Endothelial cell of umbilical vein (primary cell): Measurements from ENCODE around the gene ETFBKMT. TPM values are rescaled to one million over a fixed set of nuclear protein-coding genes. Genes with fewer than 3 reads are reported as not detected.
A peak's percentile ranks its signal among the peaks of the same experiment; 100 is the strongest.

Experiments used
- BruUV-seq: library from RNA; stranded (reverse); fragments of 400-500 nt; replicated peaks from 2 replicates; lab custom pipeline; 2021; lab: Mats Ljungman, UMichigan
- CTCF ChIA-PET: fragments of 300-600, 350-600 bp; sonication (Branson Sonifier 250); formaldehyde crosslinking; loops from one replicate; lab custom pipeline; 2021; ENCODE audit warnings: antibody characterized with exemption, inconsistent platforms; lab: Charles Lee
- POLR2A ChIA-PET: fragments of 300-600, 350-600 bp; sonication (Branson Sonifier 250); formaldehyde crosslinking; loops from one replicate; lab custom pipeline; 2021; ENCODE audit warnings: antibody characterized with exemption, inconsistent platforms; lab: Charles Lee
- DNase-seq: peaks from one replicate; pipeline ENCODE4 v3.0.0-alpha.2; 2011; ENCODE audit warnings: low read depth, low spot score
- FAIRE-seq: peaks from 2 replicates; lab custom pipeline; 2011; peaks lifted over from hg19 to GRCh38; lab: Jason Lieb, UNC
- H2AFZ ChIP-seq: 2 replicates; pipeline ENCODE4 v1.6.0; 2012; ENCODE audit warnings: low read depth, low read length, control low read depth, inconsistent platforms
- H3K27ac ChIP-seq: 2 replicates; pipeline ENCODE4 v1.5.1; 2011; ENCODE audit warnings: low read depth, mild to moderate bottlenecking, control low read depth, low read length, moderate library complexity; ENCODE audit not compliant: insufficient read depth
- H3K27me3 ChIP-seq, 2 experiments: 2 replicates each; pipeline versions ENCODE4 v1.6.0 to v1.6.1; 2011; ENCODE audit warnings: low read length in 2 of 2, mixed read lengths in 1 of 2; ENCODE audit not compliant: control insufficient read depth in 2 of 2, insufficient read depth in 2 of 2
- H3K36me3 ChIP-seq, 2 experiments: 2 replicates in 1 of 2; 3 replicates in 1 of 2; pipeline ENCODE4 v1.5.1; 2011; ENCODE audit warnings: low read length in 2 of 2, mild to moderate bottlenecking in 1 of 2, moderate library complexity in 1 of 2; ENCODE audit not compliant: control insufficient read depth in 2 of 2, insufficient read depth in 2 of 2; ENCODE audit errors: extremely low read depth in 1 of 2
- H3K4me1 ChIP-seq: 3 replicates; pipeline ENCODE4 v1.5.1; 2011; ENCODE audit warnings: mild to moderate bottlenecking, low read length; ENCODE audit not compliant: control insufficient read depth, insufficient read depth; ENCODE audit errors: extremely low read depth
- H3K4me2 ChIP-seq: 2 replicates; pipeline ENCODE4 v1.6.1; 2011; ENCODE audit warnings: low read length, control low read depth, mixed read lengths; ENCODE audit not compliant: insufficient read depth
- H3K4me3 ChIP-seq, 3 experiments: fragments of 200-600 bp in 1 of 3; sonication (generic), shearing (Covaris generic) in 1 of 3; replicated peaks in 1 of 3; 2 replicates each; pipeline ENCODE4 v1.5.1; 2011 to 2016; ENCODE audit warnings: control low read depth in 3 of 3, low read length in 3 of 3, mild to moderate bottlenecking in 2 of 3, inconsistent platforms in 1 of 3, low read depth in 1 of 3, moderate library complexity in 1 of 3; ENCODE audit not compliant: insufficient read depth in 1 of 3
- H3K79me2 ChIP-seq: 2 replicates; pipeline ENCODE4 v1.6.0; 2012; ENCODE audit warnings: low read length, inconsistent platforms; ENCODE audit not compliant: control insufficient read depth, insufficient read depth
- H3K9ac ChIP-seq: replicated peaks from 2 replicates; pipeline ENCODE3; 2011; ENCODE audit warnings: low read length, control low read depth; ENCODE audit not compliant: insufficient read depth; ENCODE audit errors: extremely low read depth
- H3K9me1 ChIP-seq: replicated peaks from 3 replicates; pipeline ENCODE4 v1.6.0; 2011; ENCODE audit warnings: mild to moderate bottlenecking, low read length; ENCODE audit not compliant: control insufficient read depth, insufficient read depth; ENCODE audit errors: extremely low read depth
- H3K9me3 ChIP-seq: replicated peaks from 2 replicates; pipeline ENCODE4 v1.5.1; 2012; ENCODE audit warnings: low read length, inconsistent platforms; ENCODE audit not compliant: control insufficient read depth, insufficient read depth
- H4K20me1 ChIP-seq: replicated peaks from 2 replicates; pipeline ENCODE3; 2011; ENCODE audit warnings: mild to moderate bottlenecking, low read length; ENCODE audit not compliant: control insufficient read depth, insufficient read depth; ENCODE audit errors: extremely low read depth
- EZH2 ChIP-seq: IDR thresholded peaks from 2 replicates; pipeline ENCODE4 v1.6.1; 2012; ENCODE audit warnings: borderline replicate concordance, low read depth, mild to moderate bottlenecking, moderate library complexity, low read length, inconsistent platforms; ENCODE audit not compliant: severe bottlenecking
- POLR2A ChIP-seq: IDR thresholded peaks from 2 replicates; pipeline ENCODE4 v1.6.1; 2012; ENCODE audit warnings: low read depth, mild to moderate bottlenecking, control low read depth, low read length
- POLR2AphosphoS5 ChIP-seq: IDR thresholded peaks from 2 replicates; pipeline ENCODE4 v1.6.1; 2012; ENCODE audit warnings: low read depth, mild to moderate bottlenecking, control low read depth, low read length, moderate library complexity; ENCODE audit not compliant: insufficient read depth
- dilution Hi-C: fragments of 300-500 bp; cut with MboI; formaldehyde crosslinking; loops from one replicate; pipeline ENCODE4 v1.15.0; 2019; ENCODE audit warnings: low sequenced_read_pairs; ENCODE audit not compliant: extremely low pct_ligation_motif_present
- intact Hi-C: fragments of 100-400 bp; cut with micrococcal nuclease; formaldehyde crosslinking; loops from one replicate; pipeline ENCODE4 v1.10.0; 2022
- polyA plus RNA-seq, 4 experiments: library from polyadenylated mRNA; depleted of rRNA in 3 of 4; stranded (reverse) in 3 of 4; unstranded in 1 of 4; fragments of >200 nt; gene quantifications; 2 replicates each; pipeline versions ENCODE4 v1.2.1 to v1.2.3, GENCODE V29; 2011 to 2012; ENCODE audit warnings: missing spikeins in 1 of 4
- total RNA-seq: library from RNA; stranded (reverse); gene quantifications from 2 replicates; pipeline ENCODE4 v1.2.3, GENCODE V29; 2021
- TF ChIP-seq, protein P1 (sequence below): IDR thresholded peaks from 2 replicates; pipeline ENCODE4 v1.6.1; 2011; ENCODE audit not compliant: insufficient read depth, insufficient read length
- TF ChIP-seq, protein P2 (sequence below), 2 donors: IDR thresholded peaks; 1 replicate in 1 of 2; 2 replicates in 1 of 2; pipeline ENCODE4 v1.5.1; 2011; ENCODE audit warnings: low read length in 2 of 2, mild to moderate bottlenecking in 2 of 2, moderate library complexity in 2 of 2, control low read depth in 1 of 2, inconsistent platforms in 1 of 2, low read depth in 1 of 2; ENCODE audit not compliant: insufficient read depth in 1 of 2; ENCODE audit errors: extremely low read depth in 1 of 2

Gene ETFBKMT
- total and polyA plus RNA-seq, 2 donors (not counting 3 experiments of a cell fraction or from before 2014, with no cell fraction given): 1.4 to 3.1 TPM

DNA sequence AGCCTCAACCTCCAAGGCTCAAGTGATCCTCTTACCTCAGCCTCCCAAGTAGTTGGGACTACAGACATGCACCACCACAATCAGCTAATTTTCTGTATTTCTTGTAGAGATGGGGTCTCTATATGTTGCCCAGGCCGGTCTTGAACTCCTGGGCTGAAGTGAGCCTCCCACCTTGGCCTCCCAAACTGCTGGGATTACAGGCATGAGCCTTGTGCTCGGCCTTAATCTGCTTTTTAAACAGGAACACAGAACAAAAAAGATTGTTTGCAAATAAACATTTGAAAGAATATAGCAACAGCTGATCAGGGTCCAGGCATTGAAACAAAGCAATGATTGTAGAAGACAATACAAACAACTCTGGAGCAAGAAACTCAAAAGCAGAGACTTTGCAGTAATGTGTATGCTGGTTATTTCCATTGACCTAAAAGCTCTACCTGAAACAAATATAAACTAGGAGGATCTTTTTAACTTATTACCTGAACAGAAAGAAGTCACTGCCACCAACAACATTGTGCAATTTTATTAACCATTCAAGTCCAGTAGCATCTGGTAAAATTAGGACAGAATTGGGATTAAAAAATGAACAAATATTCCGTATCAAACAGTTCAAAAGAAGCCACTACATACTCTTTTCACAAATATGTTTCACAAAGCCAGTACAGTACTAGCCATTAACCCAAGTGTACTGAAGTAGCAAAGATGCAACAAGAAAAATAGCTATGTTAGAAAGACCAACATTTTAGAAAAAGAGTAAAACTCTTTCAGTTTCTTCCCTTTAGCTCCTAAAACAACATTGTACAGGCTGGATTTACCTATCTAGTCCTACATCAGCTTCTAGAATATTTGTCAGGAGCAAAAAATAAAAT is 55.2 kb downstream of the ETFBKMT start:
- intact Hi-C loops: no loop called here
- no TSS peak for BruUV-seq

More for the DNA sequence above, 55.2 kb downstream of the ETFBKMT start:
- dilution Hi-C loops: no loop called here
- no peak for FAIRE-seq
- DNase-seq: no peak
- H3K36me3 ChIP-seq: no peaks in the 10 kb centered on the region
- TF ChIP-seq, protein P1, sequence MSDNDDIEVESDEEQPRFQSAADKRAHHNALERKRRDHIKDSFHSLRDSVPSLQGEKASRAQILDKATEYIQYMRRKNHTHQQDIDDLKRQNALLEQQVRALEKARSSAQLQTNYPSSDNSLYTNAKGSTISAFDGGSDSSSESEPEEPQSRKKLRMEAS: no peak
- TF ChIP-seq EZH2 (no peak), POLR2A (no peak), POLR2AphosphoS5 (no peak)
- TF ChIP-seq, protein P2, sequence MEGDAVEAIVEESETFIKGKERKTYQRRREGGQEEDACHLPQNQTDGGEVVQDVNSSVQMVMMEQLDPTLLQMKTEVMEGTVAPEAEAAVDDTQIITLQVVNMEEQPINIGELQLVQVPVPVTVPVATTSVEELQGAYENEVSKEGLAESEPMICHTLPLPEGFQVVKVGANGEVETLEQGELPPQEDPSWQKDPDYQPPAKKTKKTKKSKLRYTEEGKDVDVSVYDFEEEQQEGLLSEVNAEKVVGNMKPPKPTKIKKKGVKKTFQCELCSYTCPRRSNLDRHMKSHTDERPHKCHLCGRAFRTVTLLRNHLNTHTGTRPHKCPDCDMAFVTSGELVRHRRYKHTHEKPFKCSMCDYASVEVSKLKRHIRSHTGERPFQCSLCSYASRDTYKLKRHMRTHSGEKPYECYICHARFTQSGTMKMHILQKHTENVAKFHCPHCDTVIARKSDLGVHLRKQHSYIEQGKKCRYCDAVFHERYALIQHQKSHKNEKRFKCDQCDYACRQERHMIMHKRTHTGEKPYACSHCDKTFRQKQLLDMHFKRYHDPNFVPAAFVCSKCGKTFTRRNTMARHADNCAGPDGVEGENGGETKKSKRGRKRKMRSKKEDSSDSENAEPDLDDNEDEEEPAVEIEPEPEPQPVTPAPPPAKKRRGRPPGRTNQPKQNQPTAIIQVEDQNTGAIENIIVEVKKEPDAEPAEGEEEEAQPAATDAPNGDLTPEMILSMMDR (IDR thresholded peaks at IDR 0.05; ENCODE audit: extremely low read depth in 1 of 2, insufficient read depth in 1 of 2, low read depth in 1 of 2, low read length in 2 of 2): no peak
- CTCF ChIA-PET: interaction anchor here (0.6 to 2.6 kb wide), 11 partner anchors 10 to 598 kb away, joined by 3 to 12 read pairs (median 3); partner anchors contain the start of gene AMN1
- H3K9me1 ChIP-seq: no peaks in the 10 kb centered on the region
- no peaks in the 10 kb centered on the region for H3K9me3 ChIP-seq
- POLR2A ChIA-PET: interaction anchor here (1.9 kb wide), 2 partner anchors 15 to 17 kb away, joined by 4 to 5 read pairs; partner anchors contain the start of gene AMN1
- H3K4me3 ChIP-seq: no peak overlapping the region
- H3K79me2 ChIP-seq: no peaks in the 10 kb centered on the region
- H3K27me3 ChIP-seq: no peaks in the 10 kb centered on the region
- H3K4me2 ChIP-seq: peak overlapping the region; percentile 69
- H3K4me1 ChIP-seq: peaks cover 10% of the 10 kb centered on the region
- peak overlapping the region; percentile 85 for H3K27ac ChIP-seq
- H2AFZ ChIP-seq: peak overlapping the region; percentile 86
- H4K20me1 ChIP-seq: no peaks in the 10 kb centered on the region
- peak overlapping the region; percentile 68 for H3K9ac ChIP-seq
